HL-60 (cell line): ENCODE results near the gene SPTBN1.

Experiments used
- DNase-seq, 2 experiments: peaks; one replicate each; pipeline ENCODE4 v3.0.0-alpha.2; 2010 to 2020; ENCODE audit warnings: low read depth in 1 of 2, low spot score in 1 of 2
- H3K27ac ChIP-seq: fragments of 250-450 bp; sonication (Bioruptor Pico); replicated peaks from 2 replicates; pipeline ENCODE4 v1.5.1; 2020; ENCODE audit warnings: mild to moderate bottlenecking, moderate library complexity
- H3K27me3 ChIP-seq: fragments of 250-450 bp; sonication (Bioruptor Pico); 2 replicates; pipeline ENCODE4 v1.5.1; 2021; ENCODE audit warnings: mild to moderate bottlenecking, moderate library complexity; ENCODE audit not compliant: insufficient read depth, poor library complexity, severe bottlenecking
- H3K4me3 ChIP-seq: replicated peaks from 2 replicates; pipeline ENCODE4 v1.5.1; 2011; ENCODE audit warnings: mild to moderate bottlenecking, control low read depth, low read length; ENCODE audit not compliant: insufficient read depth
- GABPA ChIP-seq: IDR thresholded peaks from 2 replicates; pipeline ENCODE4 v1.6.1; 2012; ENCODE audit warnings: low read depth
- POLR2AphosphoS5 ChIP-seq: IDR thresholded peaks from 2 replicates; pipeline ENCODE4 v1.6.1; 2012; ENCODE audit warnings: low read depth
- SPI1 ChIP-seq: IDR thresholded peaks from 2 replicates; pipeline ENCODE4 v1.6.1; 2012; ENCODE audit warnings: low read depth, mild to moderate bottlenecking, borderline replicate concordance
- TF ChIP-seq, protein P1 (sequence below): IDR thresholded peaks from 2 replicates; pipeline ENCODE4 v1.6.1; 2012; ENCODE audit warnings: low read depth; ENCODE audit not compliant: insufficient replicate concordance
- TF ChIP-seq, protein P2 (sequence below): IDR thresholded peaks from one replicate; pipeline ENCODE4 v1.5.1; 2011; ENCODE audit warnings: low read length, control low read depth, inconsistent platforms; ENCODE audit not compliant: insufficient read depth

SPTBN1 gene

DNA sequence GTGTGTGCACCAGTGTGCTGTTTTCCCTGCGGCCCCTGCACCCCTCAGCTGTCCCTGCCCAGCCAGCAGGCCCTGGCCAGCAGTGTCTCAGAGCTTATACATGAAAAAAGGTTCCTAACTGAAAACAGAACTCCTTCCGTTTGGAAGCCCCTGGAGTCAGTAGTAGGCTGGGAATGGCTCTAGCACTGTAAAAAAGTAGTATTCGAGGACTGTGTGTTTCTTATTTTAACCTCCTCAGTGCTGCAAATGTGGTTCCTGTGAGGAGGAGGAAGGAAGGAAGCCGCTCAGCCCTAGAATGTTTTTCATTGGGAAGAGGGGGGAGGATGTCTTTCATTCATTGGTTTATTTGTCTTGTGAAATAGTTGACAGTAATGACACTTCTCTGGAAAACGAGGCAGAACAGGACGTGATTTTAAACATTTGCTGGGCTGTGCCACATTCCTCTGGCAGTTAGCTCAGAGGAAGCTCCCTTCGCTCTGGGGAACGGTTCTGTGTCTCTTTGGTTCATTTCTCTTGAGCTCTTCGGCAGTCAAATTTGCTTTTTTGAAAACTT, 103.5 kb downstream of the SPTBN1 start:
- Histone ChIP-seq H3K27ac (peak overlapping the region; percentile 89), H3K27me3 (no peaks in the 10 kb centered on the region), H3K4me3 (peak overlapping the region; percentile 63)
- DNase-seq = peak; percentile 62 to 66
- TF ChIP-seq POLR2AphosphoS5 (peak; percentile 50; the same call in 1 of the 2 replicates), GABPA (peak; percentile 28; the same call in 1 of the 2 replicates), SPI1 (peak; percentile 51; the same call in 1 of the 2 replicates)
- TF ChIP-seq, protein P1, sequence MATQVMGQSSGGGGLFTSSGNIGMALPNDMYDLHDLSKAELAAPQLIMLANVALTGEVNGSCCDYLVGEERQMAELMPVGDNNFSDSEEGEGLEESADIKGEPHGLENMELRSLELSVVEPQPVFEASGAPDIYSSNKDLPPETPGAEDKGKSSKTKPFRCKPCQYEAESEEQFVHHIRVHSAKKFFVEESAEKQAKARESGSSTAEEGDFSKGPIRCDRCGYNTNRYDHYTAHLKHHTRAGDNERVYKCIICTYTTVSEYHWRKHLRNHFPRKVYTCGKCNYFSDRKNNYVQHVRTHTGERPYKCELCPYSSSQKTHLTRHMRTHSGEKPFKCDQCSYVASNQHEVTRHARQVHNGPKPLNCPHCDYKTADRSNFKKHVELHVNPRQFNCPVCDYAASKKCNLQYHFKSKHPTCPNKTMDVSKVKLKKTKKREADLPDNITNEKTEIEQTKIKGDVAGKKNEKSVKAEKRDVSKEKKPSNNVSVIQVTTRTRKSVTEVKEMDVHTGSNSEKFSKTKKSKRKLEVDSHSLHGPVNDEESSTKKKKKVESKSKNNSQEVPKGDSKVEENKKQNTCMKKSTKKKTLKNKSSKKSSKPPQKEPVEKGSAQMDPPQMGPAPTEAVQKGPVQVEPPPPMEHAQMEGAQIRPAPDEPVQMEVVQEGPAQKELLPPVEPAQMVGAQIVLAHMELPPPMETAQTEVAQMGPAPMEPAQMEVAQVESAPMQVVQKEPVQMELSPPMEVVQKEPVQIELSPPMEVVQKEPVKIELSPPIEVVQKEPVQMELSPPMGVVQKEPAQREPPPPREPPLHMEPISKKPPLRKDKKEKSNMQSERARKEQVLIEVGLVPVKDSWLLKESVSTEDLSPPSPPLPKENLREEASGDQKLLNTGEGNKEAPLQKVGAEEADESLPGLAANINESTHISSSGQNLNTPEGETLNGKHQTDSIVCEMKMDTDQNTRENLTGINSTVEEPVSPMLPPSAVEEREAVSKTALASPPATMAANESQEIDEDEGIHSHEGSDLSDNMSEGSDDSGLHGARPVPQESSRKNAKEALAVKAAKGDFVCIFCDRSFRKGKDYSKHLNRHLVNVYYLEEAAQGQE = no peak
- TF ChIP-seq, protein P2, sequence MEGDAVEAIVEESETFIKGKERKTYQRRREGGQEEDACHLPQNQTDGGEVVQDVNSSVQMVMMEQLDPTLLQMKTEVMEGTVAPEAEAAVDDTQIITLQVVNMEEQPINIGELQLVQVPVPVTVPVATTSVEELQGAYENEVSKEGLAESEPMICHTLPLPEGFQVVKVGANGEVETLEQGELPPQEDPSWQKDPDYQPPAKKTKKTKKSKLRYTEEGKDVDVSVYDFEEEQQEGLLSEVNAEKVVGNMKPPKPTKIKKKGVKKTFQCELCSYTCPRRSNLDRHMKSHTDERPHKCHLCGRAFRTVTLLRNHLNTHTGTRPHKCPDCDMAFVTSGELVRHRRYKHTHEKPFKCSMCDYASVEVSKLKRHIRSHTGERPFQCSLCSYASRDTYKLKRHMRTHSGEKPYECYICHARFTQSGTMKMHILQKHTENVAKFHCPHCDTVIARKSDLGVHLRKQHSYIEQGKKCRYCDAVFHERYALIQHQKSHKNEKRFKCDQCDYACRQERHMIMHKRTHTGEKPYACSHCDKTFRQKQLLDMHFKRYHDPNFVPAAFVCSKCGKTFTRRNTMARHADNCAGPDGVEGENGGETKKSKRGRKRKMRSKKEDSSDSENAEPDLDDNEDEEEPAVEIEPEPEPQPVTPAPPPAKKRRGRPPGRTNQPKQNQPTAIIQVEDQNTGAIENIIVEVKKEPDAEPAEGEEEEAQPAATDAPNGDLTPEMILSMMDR = no peak

DNA sequence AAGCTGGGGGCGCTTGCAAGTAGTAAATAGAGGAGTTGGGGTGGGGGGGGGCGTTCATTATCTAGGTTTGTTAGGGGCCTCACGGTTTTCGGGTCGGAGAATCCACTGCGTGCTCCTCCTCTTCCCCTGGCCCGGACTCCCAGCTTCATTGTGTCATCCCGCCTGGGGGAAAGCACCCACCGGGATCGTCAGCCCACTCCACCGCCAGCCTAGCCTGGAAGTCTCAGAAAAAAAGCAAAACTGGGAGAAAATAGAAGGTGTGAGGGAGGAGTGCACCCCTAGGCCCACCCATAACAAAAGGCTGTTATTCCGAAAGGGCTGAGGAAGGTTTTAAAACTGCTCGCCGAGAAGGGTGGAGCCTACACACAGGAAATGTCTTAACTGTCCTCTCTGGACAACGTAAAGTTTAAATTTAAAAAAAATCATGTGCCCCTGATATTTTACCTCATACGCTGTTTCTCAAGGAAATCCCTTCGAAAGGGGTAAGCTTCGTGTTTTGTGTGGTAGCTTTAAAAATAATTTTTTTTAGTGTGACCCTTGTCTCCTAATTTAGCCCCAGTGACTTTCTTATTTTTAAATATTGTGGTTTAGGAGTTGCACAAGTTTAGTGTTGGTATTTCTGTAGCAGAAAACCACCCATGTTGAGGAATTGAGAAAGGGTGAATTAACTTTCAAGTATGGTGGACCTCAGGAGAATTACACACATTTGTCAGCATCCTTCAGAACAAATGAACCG, 104.2 kb downstream of the SPTBN1 start:
- DNase-seq = peak; percentile 54 to 70
- Histone ChIP-seq H3K27me3 (no peaks in the 10 kb centered on the region), H3K4me3 (peak overlapping the region; percentile 63), H3K27ac (peak overlapping the region; percentile 89)
- TF ChIP-seq POLR2AphosphoS5 (peak; percentile 48; the same call in 1 of the 2 replicates), GABPA (no peak), SPI1 (no peak)
- TF ChIP-seq, protein P2 = no peak
- TF ChIP-seq, protein P1 = no peak

DNA sequence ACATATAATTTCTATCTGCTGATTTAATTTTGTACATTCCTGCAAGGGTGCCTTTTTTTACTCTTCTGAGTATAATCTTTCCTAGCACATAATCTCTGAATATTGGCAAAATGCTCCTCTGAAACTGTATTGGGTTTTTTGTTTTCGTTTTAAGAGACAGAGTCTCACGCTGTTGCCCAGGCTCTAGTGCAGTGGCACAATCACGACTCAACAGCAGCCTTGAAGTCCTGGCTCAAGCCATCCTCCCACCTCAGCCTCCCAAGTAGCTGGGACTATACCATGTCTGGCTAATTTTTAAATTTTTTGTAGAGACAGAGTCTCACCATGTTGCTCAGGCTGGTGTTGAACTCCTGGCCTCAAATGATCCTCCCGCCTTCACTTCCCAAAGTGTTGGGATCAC, 104.9 kb downstream of the SPTBN1 start:
- Histone ChIP-seq H3K4me3 (peak overlapping the region; percentile 63), H3K27me3 (no peaks in the 10 kb centered on the region), H3K27ac (peak overlapping the region; percentile 89)
- TF ChIP-seq GABPA = no peak
- TF ChIP-seq, protein P1 = no peak
- no peak for TF ChIP-seq POLR2AphosphoS5
- TF ChIP-seq, protein P2 = no peak
- no peak for TF ChIP-seq SPI1
- DNase-seq = no peak
